Activated naive CD4-positive, alpha-beta T cell (primary cell): ENCODE measurements around the gene GLRA1.
"Not testable (repeated sequence)": the region's sequence is repeated elsewhere in the genome, so short reads cannot be mapped to it uniquely, and the experiment has no call there.

ENCODE experiments used
- DNase-seq, 4 experiments: peaks; one replicate each; lab custom pipeline; 2025; lab: John Stamatoyannopoulos, UW

The GLRA1 gene

GRCh38 chr5:151819830-151820229, 104.8 kb downstream of the GLRA1 start:
- DNase-seq, result no peak

GRCh38 chr5:151815051-151815450, 109.6 kb downstream of the GLRA1 start:
- no peak for DNase-seq

- no peak for DNase-seq
Observed at GRCh38 chr5:151812757-151813309, 111.8 kb downstream of the GLRA1 start.

GRCh38 chr5:151811593-151812321, 112.9 kb downstream of the GLRA1 start:
- DNase-seq, result no peak

GRCh38 chr5:151810897-151811296, 113.8 kb downstream of the GLRA1 start:
- DNase-seq, result no peak

GRCh38 chr5:151810449-151810848, 114.2 kb downstream of the GLRA1 start:
- DNase-seq, result no peak

- DNase-seq, result no peak
Observed at GRCh38 chr5:151808451-151809169, 116.0 kb downstream of the GLRA1 start.

GRCh38 chr5:151805414-151806223, 119.0 kb downstream of the GLRA1 start:
- no peak for DNase-seq

- DNase-seq, result no peak
Observed at GRCh38 chr5:151800532-151800931, 124.1 kb downstream of the GLRA1 start.

- DNase-seq, result no peak
Observed at GRCh38 chr5:151799407-151799806, 125.2 kb downstream of the GLRA1 start.

GRCh38 chr5:151798674-151799073, 126.0 kb downstream of the GLRA1 start:
- DNase-seq, result no peak

- DNase-seq, result no peak
Observed at GRCh38 chr5:151795426-151795825, 129.2 kb downstream of the GLRA1 start.

GRCh38 chr5:151793358-151793757, 131.3 kb downstream of the GLRA1 start:
- DNase-seq, result no peak

- no peak for DNase-seq
Observed at GRCh38 chr5:151787817-151788216, 136.8 kb downstream of the GLRA1 start.

- no peak for DNase-seq
Observed at GRCh38 chr5:151786468-151786867, 138.2 kb downstream of the GLRA1 start.

GRCh38 chr5:151784141-151784540, 140.5 kb downstream of the GLRA1 start:
- no peak for DNase-seq

GRCh38 chr5:151783664-151784063, 141.0 kb downstream of the GLRA1 start:
- DNase-seq, result not testable (repeated sequence)

- no peak for DNase-seq
Observed at GRCh38 chr5:151781201-151781600, 143.4 kb downstream of the GLRA1 start.

- no peak for DNase-seq
Observed at GRCh38 chr5:151780348-151780747, 144.3 kb downstream of the GLRA1 start.

- DNase-seq, result no peak
Observed at GRCh38 chr5:151779531-151780125, 145.0 kb downstream of the GLRA1 start.

- DNase-seq, result no peak
Observed at GRCh38 chr5:151775025-151775606, 149.5 kb downstream of the GLRA1 start.

- no peak for DNase-seq
Observed at GRCh38 chr5:151773951-151774350, 150.7 kb downstream of the GLRA1 start.
